ENCODE measurements around the gene MAMLD1. TPM values are rescaled to one million over a fixed set of nuclear protein-coding genes. Genes with fewer than 3 reads are reported as not detected.

The MAMLD1 gene
- total and polyA plus RNA-seq, 2 donors (not counting 3 experiments of a cell fraction or from before 2014, with no cell fraction given): 2.5 to 5.6 TPM

DNA sequence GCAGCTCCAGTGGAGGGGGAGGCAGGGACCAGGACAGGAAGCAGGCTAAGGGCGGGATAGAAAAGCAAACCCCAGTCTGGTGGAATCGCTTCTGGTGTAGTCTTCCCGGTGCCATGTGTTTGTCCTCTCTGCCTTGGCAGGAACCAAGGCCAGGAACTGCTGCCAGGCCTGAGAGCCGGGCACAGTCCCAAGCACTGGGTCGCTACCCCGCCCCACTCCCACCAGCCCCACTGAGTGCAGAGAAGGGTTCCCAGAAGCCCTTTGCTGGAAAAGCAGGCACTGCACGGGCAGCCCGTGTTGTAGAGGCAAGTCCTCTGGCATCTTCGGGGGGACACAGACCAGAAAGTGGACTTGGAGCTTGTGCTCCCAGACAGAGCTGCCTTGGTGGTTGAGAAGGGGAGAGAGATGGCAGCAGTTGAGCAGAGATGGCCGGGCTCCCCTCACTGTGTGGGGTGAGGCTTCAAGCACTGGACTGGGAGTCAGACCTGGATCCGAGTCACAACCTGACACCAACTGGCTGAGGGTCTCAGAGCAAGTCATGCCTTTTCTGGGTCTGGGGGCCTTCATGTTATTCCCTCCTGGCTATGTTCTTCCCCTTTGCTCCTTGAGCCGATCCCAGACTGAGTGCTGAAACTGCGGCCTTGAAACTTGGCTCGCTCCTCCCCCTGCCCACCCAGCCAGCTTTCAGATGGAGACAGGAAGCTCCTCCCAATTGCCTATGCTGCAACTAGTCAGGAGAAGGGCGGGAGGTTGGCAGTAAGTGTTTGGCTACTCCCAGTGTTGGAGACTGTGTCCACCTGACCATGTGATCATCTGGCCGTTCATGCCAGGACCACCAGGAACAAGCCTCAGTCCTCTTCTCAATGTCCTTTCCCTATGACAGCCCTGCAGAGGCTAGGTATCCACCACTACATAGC is 145.6 kb downstream of the MAMLD1 start:
- dilution Hi-C loops (cut with MboI; ENCODE audit: extremely low pct_ligation_motif_present, low sequenced_read_pairs): no loop called here
- Histone ChIP-seq H3K36me3 (ENCODE audit: control insufficient read depth in 2 of 2, extremely low read depth in 1 of 2, insufficient read depth in 2 of 2, low read length in 2 of 2) (no peaks in the 10 kb centered on the region), H3K27ac (ENCODE audit: insufficient read depth, low read depth, low read length) (peak overlapping the region; percentile 89), H3K9me1 (replicated peaks; ENCODE audit: control insufficient read depth, extremely low read depth, insufficient read depth, low read length) (no peaks in the 10 kb centered on the region), H3K4me1 (ENCODE audit: control insufficient read depth, extremely low read depth, insufficient read depth, low read length) (peaks cover 56% of the 10 kb centered on the region), H4K20me1 (replicated peaks; ENCODE audit: control insufficient read depth, extremely low read depth, insufficient read depth, low read length) (no peaks in the 10 kb centered on the region), H3K9ac (replicated peaks; ENCODE audit: extremely low read depth, insufficient read depth, low read length) (peak overlapping the region; percentile 18), H3K9me3 (replicated peaks; ENCODE audit: control insufficient read depth, insufficient read depth, low read length) (no peaks in the 10 kb centered on the region), H3K4me2 (ENCODE audit: insufficient read depth, low read length) (no peak overlapping the region), H3K4me3 (replicated peaks in 1 of 3; ENCODE audit: insufficient read depth in 1 of 3, low read depth in 1 of 3, low read length in 3 of 3) (no peak overlapping the region), H2AFZ (ENCODE audit: low read depth, low read length) (peak overlapping the region; percentile 10), H3K27me3 (ENCODE audit: control insufficient read depth in 2 of 2, insufficient read depth in 2 of 2, low read length in 2 of 2) (no peaks in the 10 kb centered on the region), H3K79me2 (ENCODE audit: control insufficient read depth, insufficient read depth, low read length) (no peaks in the 10 kb centered on the region)
- peak; percentile 86 for FAIRE-seq
- peak; percentile 61 for DNase-seq (ENCODE audit: low read depth, low spot score)
- TF ChIP-seq, protein P1, sequence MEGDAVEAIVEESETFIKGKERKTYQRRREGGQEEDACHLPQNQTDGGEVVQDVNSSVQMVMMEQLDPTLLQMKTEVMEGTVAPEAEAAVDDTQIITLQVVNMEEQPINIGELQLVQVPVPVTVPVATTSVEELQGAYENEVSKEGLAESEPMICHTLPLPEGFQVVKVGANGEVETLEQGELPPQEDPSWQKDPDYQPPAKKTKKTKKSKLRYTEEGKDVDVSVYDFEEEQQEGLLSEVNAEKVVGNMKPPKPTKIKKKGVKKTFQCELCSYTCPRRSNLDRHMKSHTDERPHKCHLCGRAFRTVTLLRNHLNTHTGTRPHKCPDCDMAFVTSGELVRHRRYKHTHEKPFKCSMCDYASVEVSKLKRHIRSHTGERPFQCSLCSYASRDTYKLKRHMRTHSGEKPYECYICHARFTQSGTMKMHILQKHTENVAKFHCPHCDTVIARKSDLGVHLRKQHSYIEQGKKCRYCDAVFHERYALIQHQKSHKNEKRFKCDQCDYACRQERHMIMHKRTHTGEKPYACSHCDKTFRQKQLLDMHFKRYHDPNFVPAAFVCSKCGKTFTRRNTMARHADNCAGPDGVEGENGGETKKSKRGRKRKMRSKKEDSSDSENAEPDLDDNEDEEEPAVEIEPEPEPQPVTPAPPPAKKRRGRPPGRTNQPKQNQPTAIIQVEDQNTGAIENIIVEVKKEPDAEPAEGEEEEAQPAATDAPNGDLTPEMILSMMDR (IDR thresholded peaks at IDR 0.05; ENCODE audit: extremely low read depth in 1 of 2, insufficient read depth in 1 of 2, low read depth in 1 of 2, low read length in 2 of 2): no peak
- TF ChIP-seq MYC (IDR thresholded peaks at IDR 0.05; ENCODE audit: low read depth, low read length) (no peak), POLR2AphosphoS5 (IDR thresholded peaks at IDR 0.05; ENCODE audit: insufficient read depth, low read depth, low read length) (no peak), EZH2 (IDR thresholded peaks at IDR 0.05; ENCODE audit: borderline replicate concordance, low read depth, low read length, severe bottlenecking) (no peak), POLR2A (IDR thresholded peaks at IDR 0.05; ENCODE audit: low read depth, low read length) (no peak), FOS (IDR thresholded peaks at IDR 0.05; ENCODE audit: borderline replicate concordance, insufficient read depth, low read length) (no peak)
- TF ChIP-seq, protein P2, sequence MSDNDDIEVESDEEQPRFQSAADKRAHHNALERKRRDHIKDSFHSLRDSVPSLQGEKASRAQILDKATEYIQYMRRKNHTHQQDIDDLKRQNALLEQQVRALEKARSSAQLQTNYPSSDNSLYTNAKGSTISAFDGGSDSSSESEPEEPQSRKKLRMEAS (IDR thresholded peaks at IDR 0.05; ENCODE audit: insufficient read depth, insufficient read length): no peak
- no TSS peak for BruUV-seq (replicated peaks)
- ChIA-PET POLR2A (interaction anchor here (0.5 kb wide), 1 partner anchor 570 kb away, joined by 3 read pairs; no protein-coding TSS in a partner anchor), CTCF (interaction anchor here (1.7 kb wide), 1 partner anchor 78 kb away, joined by 5 read pairs; no protein-coding TSS in a partner anchor)
- intact Hi-C loops (cut with micrococcal nuclease): loop anchor here (5.0 to 10.0 kb wide), 3 partner anchors 61 to 424 kb away; no protein-coding TSS in a partner anchor

Data from endothelial cell of umbilical vein (primary cell).